ENCODE results near the gene HDAC4.

Gene HDAC4

GRCh38 chr2:239368321-239368720 is 32.5 kb downstream of the HDAC4 start:
- Mint-ChIP-seq H3K4me1 (peaks cover 26% of the 10 kb centered on the region), H3K36me3 (peaks cover 21% of the 10 kb centered on the region), H3K9me3 (no peaks in the 10 kb centered on the region), H3K4me3 (no peak overlapping the region), H3K27me3 (no peaks in the 10 kb centered on the region), H3K27ac (no peak overlapping the region)
- CTCF ChIA-PET, result no interaction called here
- no peak for DNase-seq

GRCh38 chr2:239366740-239367139 is 34.1 kb downstream of the HDAC4 start:
- no peak for DNase-seq
- Mint-ChIP-seq H3K4me1 (peaks cover 27% of the 10 kb centered on the region), H3K27ac (no peak overlapping the region), H3K27me3 (no peaks in the 10 kb centered on the region), H3K4me3 (no peak overlapping the region), H3K36me3 (peaks cover 21% of the 10 kb centered on the region), H3K9me3 (no peaks in the 10 kb centered on the region)
- CTCF ChIA-PET, result no interaction called here

- Mint-ChIP-seq H3K4me1 (peaks cover 27% of the 10 kb centered on the region), H3K27me3 (no peaks in the 10 kb centered on the region), H3K4me3 (no peak overlapping the region), H3K36me3 (peaks cover 21% of the 10 kb centered on the region), H3K9me3 (no peaks in the 10 kb centered on the region), H3K27ac (no peak overlapping the region)
- CTCF ChIA-PET, result no interaction called here
- no peak for DNase-seq
Measured at GRCh38 chr2:239365782-239366435, 34.9 kb downstream of the HDAC4 start.

DNA sequence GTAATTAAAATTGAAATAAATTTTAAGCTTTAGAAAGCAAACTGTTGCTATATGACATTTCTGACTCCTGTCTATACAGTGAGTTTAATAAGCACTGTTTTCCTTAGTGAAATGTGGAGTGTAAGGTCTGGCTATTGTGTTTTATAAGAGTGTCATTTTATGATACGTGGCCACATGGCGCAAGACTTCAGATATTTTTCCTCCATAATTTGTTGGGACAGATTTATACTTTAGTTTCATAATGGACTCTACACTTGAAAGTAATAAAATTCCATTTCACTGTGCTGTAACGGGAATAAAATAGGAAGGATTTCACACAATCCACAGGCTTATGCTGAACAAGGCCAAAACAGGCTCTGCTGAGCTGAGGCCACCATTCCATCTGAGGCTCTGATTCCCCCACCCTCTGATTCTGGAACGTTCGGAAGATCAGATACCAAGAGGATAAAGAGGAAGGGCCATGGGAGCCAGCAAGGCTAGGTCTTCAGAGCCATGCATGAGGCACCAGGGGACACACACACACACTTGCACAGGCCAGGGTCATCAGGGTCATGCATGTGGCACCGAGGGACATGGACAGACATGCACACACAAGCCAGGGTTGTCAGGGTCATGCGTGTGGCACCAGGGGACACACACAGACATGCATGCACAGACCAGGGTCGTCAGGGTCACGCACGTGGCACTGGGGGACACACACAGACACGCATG is 35.6 kb downstream of the HDAC4 start:
- Mint-ChIP-seq H3K36me3 (peaks cover 21% of the 10 kb centered on the region), H3K27me3 (no peaks in the 10 kb centered on the region), H3K27ac (peak overlapping the region; percentile 14), H3K9me3 (no peaks in the 10 kb centered on the region), H3K4me1 (peaks cover 27% of the 10 kb centered on the region), H3K4me3 (no peak overlapping the region)
- DNase-seq, result no peak
- CTCF ChIA-PET, result no interaction called here

GRCh38 chr2:239363946-239364637 is 36.7 kb downstream of the HDAC4 start:
- Mint-ChIP-seq H3K27ac (peak overlapping the region; percentile 74), H3K9me3 (no peaks in the 10 kb centered on the region), H3K4me1 (peaks cover 26% of the 10 kb centered on the region), H3K27me3 (no peaks in the 10 kb centered on the region), H3K36me3 (peaks cover 16% of the 10 kb centered on the region), H3K4me3 (no peak overlapping the region)
- no peak for DNase-seq
- CTCF ChIA-PET, result no interaction called here

- peaks cover 24% of the 10 kb centered on the region for H3K36me3 Mint-ChIP-seq
- no peak overlapping the region for H3K4me3 Mint-ChIP-seq
- H3K27ac Mint-ChIP-seq, result no peak overlapping the region
- no peaks in the 10 kb centered on the region for H3K9me3 Mint-ChIP-seq
- H3K27me3 Mint-ChIP-seq, result no peaks in the 10 kb centered on the region
- CTCF ChIA-PET, result interaction anchor here (0.5 kb wide), 1 partner anchor 96 kb away, joined by 3 read pairs; no protein-coding TSS in a partner anchor
- peaks cover 21% of the 10 kb centered on the region for H3K4me1 Mint-ChIP-seq
- DNase-seq, result no peak
Measured at GRCh38 chr2:239362507-239362906, 38.3 kb downstream of the HDAC4 start.

DNA sequence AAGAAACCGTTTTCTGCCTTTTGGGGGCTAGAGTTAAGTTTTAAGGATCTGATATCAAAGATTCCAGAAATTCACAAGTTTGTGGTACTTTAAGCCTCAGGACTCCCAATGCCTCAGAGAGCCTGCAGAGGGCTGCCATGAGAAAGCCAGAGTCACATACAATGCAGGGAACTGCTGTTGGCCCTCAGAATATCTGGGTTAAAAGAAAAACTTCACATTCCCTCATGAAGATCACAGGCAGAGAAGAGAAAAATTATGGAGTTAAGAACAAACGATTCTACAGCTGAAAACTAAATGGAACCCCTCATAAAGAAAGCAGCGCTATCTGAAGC is 39.5 kb downstream of the HDAC4 start:
- CTCF ChIA-PET, result no interaction called here
- no peaks in the 10 kb centered on the region for H3K27me3 Mint-ChIP-seq
- H3K4me3 Mint-ChIP-seq, result no peak overlapping the region
- peaks cover 16% of the 10 kb centered on the region for H3K4me1 Mint-ChIP-seq
- no peak overlapping the region for H3K27ac Mint-ChIP-seq
- DNase-seq, result no peak
- H3K36me3 Mint-ChIP-seq, result peaks cover 23% of the 10 kb centered on the region
- H3K9me3 Mint-ChIP-seq, result peaks cover 2% of the 10 kb centered on the region

GRCh38 chr2:239360421-239361310 is 40.2 kb downstream of the HDAC4 start:
- no peak for DNase-seq
- CTCF ChIA-PET, result no interaction called here
- Mint-ChIP-seq H3K4me3 (no peak overlapping the region), H3K27me3 (no peaks in the 10 kb centered on the region), H3K4me1 (peaks cover 16% of the 10 kb centered on the region), H3K27ac (no peak overlapping the region), H3K36me3 (peaks cover 24% of the 10 kb centered on the region), H3K9me3 (peaks cover 5% of the 10 kb centered on the region)

DNA sequence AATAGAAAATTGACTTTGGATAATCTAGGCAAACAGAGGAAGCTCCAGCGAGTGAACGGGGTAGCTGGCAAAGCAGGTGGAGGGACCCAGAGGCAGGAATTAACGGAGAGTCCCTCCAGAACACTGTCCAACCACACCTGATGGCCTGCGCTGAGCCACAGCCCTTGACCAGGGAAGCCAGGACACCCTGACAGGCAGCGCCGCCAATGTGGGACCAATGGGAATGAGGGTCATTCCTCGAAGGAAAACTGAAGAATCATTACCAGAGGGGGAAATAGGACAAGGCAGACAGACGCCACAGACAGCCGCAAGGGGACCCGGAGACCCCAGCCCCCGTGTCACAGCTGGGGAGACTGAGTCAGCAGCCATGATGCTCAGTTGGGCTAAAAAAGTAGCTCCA is 40.8 kb downstream of the HDAC4 start:
- DNase-seq, result no peak
- Mint-ChIP-seq H3K9me3 (peaks cover 11% of the 10 kb centered on the region), H3K27me3 (no peaks in the 10 kb centered on the region), H3K36me3 (peaks cover 24% of the 10 kb centered on the region), H3K27ac (no peak overlapping the region), H3K4me3 (no peak overlapping the region), H3K4me1 (peaks cover 16% of the 10 kb centered on the region)
- CTCF ChIA-PET, result no interaction called here

DNA sequence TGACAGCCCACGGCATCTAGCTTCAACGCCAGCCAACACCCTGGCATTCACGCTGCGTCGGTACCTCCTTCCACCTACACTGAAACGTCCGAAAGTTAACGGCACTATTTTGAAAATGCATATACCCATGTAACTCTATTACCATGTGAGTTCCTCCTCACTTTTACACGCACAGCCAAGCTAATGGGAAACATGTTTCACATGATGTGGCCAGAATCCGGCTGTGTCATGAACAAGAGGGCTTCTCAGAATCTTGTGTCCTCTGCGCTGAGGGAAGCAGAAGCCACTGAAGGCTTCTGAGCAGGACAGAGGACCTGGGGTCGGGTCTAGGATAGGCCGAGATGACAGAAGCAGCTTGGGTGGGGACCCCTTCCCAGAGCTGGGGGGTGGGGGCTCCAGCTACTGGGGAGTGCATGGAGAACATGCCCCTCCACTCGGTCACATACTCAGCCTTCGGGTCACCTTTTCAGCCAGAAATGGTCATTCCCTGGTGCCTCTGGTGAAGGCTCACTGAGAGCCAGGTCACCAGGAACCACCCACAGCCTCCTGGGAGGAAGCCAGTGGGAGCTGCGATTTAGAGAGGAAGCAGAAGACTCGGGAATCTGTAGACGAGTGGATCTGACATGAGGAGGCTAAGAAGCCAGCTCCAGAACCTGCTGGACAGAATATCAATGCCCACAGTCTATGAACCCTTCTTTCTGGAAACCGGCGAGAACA is 41.5 kb downstream of the HDAC4 start:
- Mint-ChIP-seq H3K9me3 (peaks cover 17% of the 10 kb centered on the region), H3K27ac (no peak overlapping the region), H3K36me3 (peaks cover 29% of the 10 kb centered on the region), H3K27me3 (no peaks in the 10 kb centered on the region), H3K4me3 (no peak overlapping the region), H3K4me1 (peaks cover 12% of the 10 kb centered on the region)
- no peak for DNase-seq
- CTCF ChIA-PET, result interaction anchor here (0.8 kb wide), 1 partner anchor 55 kb away, joined by 3 read pairs; no protein-coding TSS in a partner anchor

DNA sequence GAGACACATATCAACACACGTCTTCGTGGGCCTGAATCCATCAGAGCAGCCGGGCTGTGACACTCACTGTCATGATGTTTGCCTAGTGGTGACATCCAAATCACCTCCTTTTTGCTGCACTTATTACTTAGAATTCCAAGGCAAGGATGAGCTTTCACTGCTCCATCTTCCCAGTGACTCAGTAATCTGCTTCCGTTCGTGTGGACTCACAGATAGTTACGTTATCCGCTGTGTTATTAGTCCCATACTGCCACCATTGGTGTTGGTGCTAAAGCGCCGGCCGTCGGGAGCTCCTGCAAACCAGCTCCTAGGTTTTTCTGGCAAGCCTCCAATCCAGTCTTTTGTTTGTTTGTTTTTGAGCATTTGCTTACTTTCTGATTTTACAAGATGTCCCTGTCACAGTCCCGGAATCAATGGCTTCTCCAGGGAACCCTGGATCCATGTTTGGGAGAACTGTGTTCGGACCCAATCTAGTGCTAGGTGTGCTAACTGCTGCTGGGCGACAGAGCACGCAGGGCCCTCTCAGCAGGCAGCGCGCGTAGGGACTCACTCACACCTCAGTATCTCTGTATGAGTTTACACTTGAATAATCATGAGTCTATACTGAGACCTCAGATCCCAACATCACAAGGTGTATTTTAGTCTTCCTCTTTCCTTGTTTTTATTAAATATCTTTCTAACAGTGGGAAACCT is 42.6 kb downstream of the HDAC4 start:
- H3K4me1 Mint-ChIP-seq, result peaks cover under 1% of the 10 kb centered on the region
- no peak overlapping the region for H3K4me3 Mint-ChIP-seq
- no peak overlapping the region for H3K27ac Mint-ChIP-seq
- peaks cover 31% of the 10 kb centered on the region for H3K36me3 Mint-ChIP-seq
- H3K27me3 Mint-ChIP-seq, result no peaks in the 10 kb centered on the region
- H3K9me3 Mint-ChIP-seq, result peaks cover 22% of the 10 kb centered on the region
- CTCF ChIA-PET, result no interaction called here
- no peak for DNase-seq

GRCh38 chr2:239355724-239356123 is 45.1 kb downstream of the HDAC4 start:
- Mint-ChIP-seq H3K27me3 (no peaks in the 10 kb centered on the region), H3K9me3 (peaks cover 22% of the 10 kb centered on the region), H3K27ac (no peak overlapping the region), H3K4me1 (no peaks in the 10 kb centered on the region), H3K4me3 (no peak overlapping the region), H3K36me3 (peaks cover 47% of the 10 kb centered on the region)
- DNase-seq, result no peak
- CTCF ChIA-PET, result no interaction called here

- Mint-ChIP-seq H3K36me3 (peaks cover 47% of the 10 kb centered on the region), H3K27me3 (no peaks in the 10 kb centered on the region), H3K9me3 (peaks cover 22% of the 10 kb centered on the region), H3K27ac (no peak overlapping the region), H3K4me1 (no peaks in the 10 kb centered on the region), H3K4me3 (no peak overlapping the region)
- no peak for DNase-seq
- CTCF ChIA-PET, result no interaction called here
Measured at GRCh38 chr2:239355139-239355538, 45.7 kb downstream of the HDAC4 start.
